Neural cell (in vitro differentiated cells): ENCODE measurements around the gene JAZF1.

ENCODE experiments used
- EP300 ChIP-seq: fragments of 450-650 bp; conservative IDR thresholded peaks from 2 replicates; pipeline ENCODE4 v1.6.1; 2014; ENCODE audit warnings: antibody characterized with exemption, mild to moderate bottlenecking, moderate library complexity; ENCODE audit not compliant: poor library complexity, severe bottlenecking
- EZH2 ChIP-seq: fragments of 200-600, 300-800 bp; shearing (Covaris generic), sonication (generic); IDR thresholded peaks from 2 replicates; pipeline ENCODE4 v1.6.1; 2014; ENCODE audit warnings: antibody characterized with exemption, low read length, borderline replicate concordance, mild to moderate bottlenecking; ENCODE audit not compliant: insufficient read depth, poor library complexity, severe bottlenecking
- POLR2AphosphoS5 ChIP-seq: IDR thresholded peaks from 2 replicates; pipeline ENCODE4 v1.6.1; 2012
- RAD21 ChIP-seq: fragments of 450-650 bp; conservative IDR thresholded peaks from 2 replicates; pipeline ENCODE4 v1.6.1; 2014; ENCODE audit warnings: antibody characterized with exemption, mild to moderate bottlenecking, moderate library complexity
- SMC3 ChIP-seq: fragments of 450-650 bp; conservative IDR thresholded peaks from 2 replicates; pipeline ENCODE4 v1.6.1; 2014; ENCODE audit warnings: antibody characterized with exemption, mild to moderate bottlenecking, moderate library complexity; ENCODE audit not compliant: poor library complexity
- TAF1 ChIP-seq: IDR thresholded peaks from 2 replicates; pipeline ENCODE4 v1.6.1; 2012; ENCODE audit warnings: low read depth
- TF ChIP-seq, protein P1 (sequence below): fragments of 450-650 bp; IDR thresholded peaks from 2 replicates; pipeline ENCODE4 v1.5.1; 2014; ENCODE audit warnings: antibody characterized with exemption, mild to moderate bottlenecking, moderate library complexity; ENCODE audit not compliant: poor library complexity, severe bottlenecking
- TF ChIP-seq, protein P2 (sequence below): IDR thresholded peaks from 2 replicates; pipeline ENCODE4 v1.6.1; 2012; ENCODE audit warnings: borderline replicate concordance

DNA sequence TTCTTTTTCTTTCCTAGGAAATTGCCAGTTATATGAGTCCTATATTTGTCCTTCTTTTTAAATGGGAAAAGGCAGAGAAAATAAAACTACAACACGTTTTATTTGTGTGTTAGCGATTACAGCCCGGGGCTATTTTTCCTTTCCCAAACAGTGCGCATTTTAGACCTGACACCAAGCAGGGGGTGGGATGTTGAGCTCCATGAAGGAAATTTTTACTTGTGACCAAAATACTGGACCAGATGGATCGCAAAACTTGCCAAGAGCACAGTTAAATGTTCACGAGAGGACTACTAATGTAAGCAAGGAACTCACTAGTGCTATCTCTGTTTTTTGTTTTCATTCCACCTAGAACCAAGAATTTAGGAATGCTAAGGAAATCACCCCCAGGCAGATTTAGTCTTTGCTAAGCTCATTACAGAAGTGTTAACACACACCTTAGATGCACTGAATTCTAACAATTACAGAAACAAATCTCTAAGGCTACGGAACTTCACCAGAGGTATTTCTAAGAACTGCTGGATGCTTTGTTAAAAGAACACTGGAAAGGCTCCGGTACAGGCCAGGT is 114.8 kb downstream of the JAZF1 start:
- TF ChIP-seq, protein P1, sequence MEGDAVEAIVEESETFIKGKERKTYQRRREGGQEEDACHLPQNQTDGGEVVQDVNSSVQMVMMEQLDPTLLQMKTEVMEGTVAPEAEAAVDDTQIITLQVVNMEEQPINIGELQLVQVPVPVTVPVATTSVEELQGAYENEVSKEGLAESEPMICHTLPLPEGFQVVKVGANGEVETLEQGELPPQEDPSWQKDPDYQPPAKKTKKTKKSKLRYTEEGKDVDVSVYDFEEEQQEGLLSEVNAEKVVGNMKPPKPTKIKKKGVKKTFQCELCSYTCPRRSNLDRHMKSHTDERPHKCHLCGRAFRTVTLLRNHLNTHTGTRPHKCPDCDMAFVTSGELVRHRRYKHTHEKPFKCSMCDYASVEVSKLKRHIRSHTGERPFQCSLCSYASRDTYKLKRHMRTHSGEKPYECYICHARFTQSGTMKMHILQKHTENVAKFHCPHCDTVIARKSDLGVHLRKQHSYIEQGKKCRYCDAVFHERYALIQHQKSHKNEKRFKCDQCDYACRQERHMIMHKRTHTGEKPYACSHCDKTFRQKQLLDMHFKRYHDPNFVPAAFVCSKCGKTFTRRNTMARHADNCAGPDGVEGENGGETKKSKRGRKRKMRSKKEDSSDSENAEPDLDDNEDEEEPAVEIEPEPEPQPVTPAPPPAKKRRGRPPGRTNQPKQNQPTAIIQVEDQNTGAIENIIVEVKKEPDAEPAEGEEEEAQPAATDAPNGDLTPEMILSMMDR: no peak
- no peak for TF ChIP-seq POLR2AphosphoS5
- no peak for TF ChIP-seq EP300
- TF ChIP-seq RAD21: no peak
- TF ChIP-seq, protein P2, sequence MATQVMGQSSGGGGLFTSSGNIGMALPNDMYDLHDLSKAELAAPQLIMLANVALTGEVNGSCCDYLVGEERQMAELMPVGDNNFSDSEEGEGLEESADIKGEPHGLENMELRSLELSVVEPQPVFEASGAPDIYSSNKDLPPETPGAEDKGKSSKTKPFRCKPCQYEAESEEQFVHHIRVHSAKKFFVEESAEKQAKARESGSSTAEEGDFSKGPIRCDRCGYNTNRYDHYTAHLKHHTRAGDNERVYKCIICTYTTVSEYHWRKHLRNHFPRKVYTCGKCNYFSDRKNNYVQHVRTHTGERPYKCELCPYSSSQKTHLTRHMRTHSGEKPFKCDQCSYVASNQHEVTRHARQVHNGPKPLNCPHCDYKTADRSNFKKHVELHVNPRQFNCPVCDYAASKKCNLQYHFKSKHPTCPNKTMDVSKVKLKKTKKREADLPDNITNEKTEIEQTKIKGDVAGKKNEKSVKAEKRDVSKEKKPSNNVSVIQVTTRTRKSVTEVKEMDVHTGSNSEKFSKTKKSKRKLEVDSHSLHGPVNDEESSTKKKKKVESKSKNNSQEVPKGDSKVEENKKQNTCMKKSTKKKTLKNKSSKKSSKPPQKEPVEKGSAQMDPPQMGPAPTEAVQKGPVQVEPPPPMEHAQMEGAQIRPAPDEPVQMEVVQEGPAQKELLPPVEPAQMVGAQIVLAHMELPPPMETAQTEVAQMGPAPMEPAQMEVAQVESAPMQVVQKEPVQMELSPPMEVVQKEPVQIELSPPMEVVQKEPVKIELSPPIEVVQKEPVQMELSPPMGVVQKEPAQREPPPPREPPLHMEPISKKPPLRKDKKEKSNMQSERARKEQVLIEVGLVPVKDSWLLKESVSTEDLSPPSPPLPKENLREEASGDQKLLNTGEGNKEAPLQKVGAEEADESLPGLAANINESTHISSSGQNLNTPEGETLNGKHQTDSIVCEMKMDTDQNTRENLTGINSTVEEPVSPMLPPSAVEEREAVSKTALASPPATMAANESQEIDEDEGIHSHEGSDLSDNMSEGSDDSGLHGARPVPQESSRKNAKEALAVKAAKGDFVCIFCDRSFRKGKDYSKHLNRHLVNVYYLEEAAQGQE: no peak
- TF ChIP-seq EZH2: no peak
- no peak for TF ChIP-seq SMC3
- no peak for TF ChIP-seq TAF1
